Heart left ventricle (tissue), 16 donors: ENCODE results near the gene NUBPL. TPM values are rescaled to one million over a fixed set of nuclear protein-coding genes. Genes with fewer than 3 reads are reported as not detected.
"Not testable (repeated sequence)": the region's sequence is repeated elsewhere in the genome, so short reads cannot be mapped to it uniquely, and the experiment has no call there.

Experiments
- ATAC-seq, 4 donors: fragments of 200-7000 bp; cut with Tn5 transposase; one replicate each; pipeline ENCODE4 v1.9.1; 2020 to 2022; ENCODE audit warnings: moderate library complexity in 4 of 4, mild to moderate bottlenecking in 3 of 4, moderate number of reproducible peaks in 1 of 4
- DNase-seq, 5 donors: peaks; one replicate each; pipeline ENCODE4 v3.0.0-alpha.2; 2020
- H3K27ac ChIP-seq, 12 donors: fragments of 200-600 bp; sonication (generic) in 4 of 12; one replicate each; pipeline versions ENCODE4 v1.5.0 to v1.8.0; 2016 to 2022; ENCODE audit warnings: mild to moderate bottlenecking in 2 of 12
- H3K27me3 ChIP-seq, 9 donors: fragments of 200-600 bp; sonication (generic) in 2 of 9; one replicate each; pipeline versions ENCODE4 v1.5.1 to v1.8.0; 2016 to 2022; ENCODE audit warnings: mild to moderate bottlenecking in 3 of 9
- H3K36me3 ChIP-seq, 9 donors: fragments of 200-600 bp; sonication (generic) in 2 of 9; one replicate each; pipeline versions ENCODE4 v1.5.0 to v1.8.0; 2018 to 2022; ENCODE audit warnings: mild to moderate bottlenecking in 2 of 9
- H3K4me1 ChIP-seq, 12 donors: fragments of 200-600 bp; sonication (generic) in 4 of 12; one replicate each; pipeline versions ENCODE4 v1.5.0 to v1.8.0; 2016 to 2022; ENCODE audit warnings: mild to moderate bottlenecking in 3 of 12
- H3K4me3 ChIP-seq, 12 donors: fragments of 200-600 bp; sonication (generic) in 4 of 12; one replicate each; pipeline versions ENCODE4 v1.5.0 to v1.8.0; 2017 to 2022; ENCODE audit warnings: mild to moderate bottlenecking in 9 of 12, moderate library complexity in 4 of 12
- H3K9me3 ChIP-seq, 12 donors: fragments of 200-600 bp; sonication (generic) in 4 of 12; one replicate each; pipeline versions ENCODE4 v1.5.0 to v1.8.0; 2016 to 2022; ENCODE audit warnings: mild to moderate bottlenecking in 1 of 12
- POLR2A ChIP-seq, 2 donors: fragments of 450-650 bp; IDR thresholded peaks; one replicate each; pipeline ENCODE4 v1.6.1; 2017; ENCODE audit warnings: antibody characterized with exemption in 2 of 2, mild to moderate bottlenecking in 2 of 2, moderate library complexity in 2 of 2
- WGBS, 4 donors: extraction: QIAGEN DNeasy Blood & Tissue Kit in 2 of 4; methylation state at CpG; one replicate each; pipeline versions ENCODE4 v1.1.5 to v1.1.7; 2013 to 2018; 5-methylcytosine and 5-hydroxymethylcytosine counted together
- intact Hi-C, 10 donors: fragments of 100-400 bp; cut with DNase I; formaldehyde crosslinking; loops; one replicate each; pipeline versions ENCODE4 v1.11.1 to v1.14.2; 2022
- polyA plus RNA-seq, 2 donors: library from polyadenylated mRNA; stranded (reverse); fragments of 200-250 nt; gene quantifications; one replicate each; pipeline ENCODE4 v1.2.3, GENCODE V29; 2013
- total RNA-seq, 9 donors: library from RNA; depleted of rRNA in 2 of 9; stranded (reverse); fragments of >200 nt in 2 of 9; fragmentation: NEBNext Ultra II Directional in 3 of 9; extraction: Animal tissue kit (Norgen Biotek cat#: 25700) in 3 of 9; gene quantifications; one replicate each; pipeline versions ENCODE4 v1.1.0 to v1.2.4, GENCODE V29; 2016 to 2023
- TF ChIP-seq, protein P1 (sequence below), 12 donors: fragments of 200-600 bp; sonication (generic) in 4 of 12; IDR thresholded peaks; one replicate each; pipeline versions ENCODE4 v1.5.0 to v1.8.0; 2018 to 2022; ENCODE audit warnings: antibody characterized with exemption in 12 of 12, mild to moderate bottlenecking in 5 of 12
- donor health status: ischemic (EF 13 %, LVEDD 7.1; RV severe dilation, severe dysfunction).
- donor health status: healthy with polysubstance abuse.
- donor health status: DM: no; HTN: yes; CAD: no.
- donor health status: DM: no; HTN: no; CAD: no.
- donor health status: ischemic (EF 25% LVEDD 6.9; RV normal size, moderate dysfunction).
- donor health status: ischemic (EF 25% LVEDD 5.7; RV mildly dilated, moderate dysfunction).
- donor health status: healthy.
- donor health status: DM: yes; HTN: yes; CAD: no.
- donor health status: ischemic (EF 35%, LVEDD 5.7; RV mildly dilated, moderate dysfunction).
- donor health status: nonischemic (EF 11% LVEDD 7.7; RV severe dilation, severe dysfunction).
- donor health status: DM: yes; HTN: yes; CAD: no.
- donor health status: PGD.
- donor health status: ischemic (EF 29% LVEDD 5.4; RV normal size, mild dysfunction).
- donor health status: nonischemic (EF 23%, LVEDD 6.1; RV moderate dilation, normal function).

The NUBPL gene
- total and polyA plus RNA-seq, 11 donors, result 6.2 to 28.7 (median 18.9) TPM

GRCh38 chr14:31813724-31814490, 252.7 kb downstream of the NUBPL start:
- H3K36me3 ChIP-seq, intact Hi-C loops, H3K27ac ChIP-seq, H3K27me3 ChIP-seq, ATAC-seq, H3K4me1 ChIP-seq, H3K4me3 ChIP-seq, DNase-seq: not testable (repeated sequence)
- WGBS, 4 donors, result 50 to 98% (median 89%) methylated on average over 2 of the region's 2 CpGs
- peaks cover 0 to 34% (median 1%) of the 10 kb centered on the region in 12 donors for H3K9me3 ChIP-seq

- TF ChIP-seq POLR2A (IDR thresholded peaks at IDR 0.05), result no peak
- TF ChIP-seq, protein P1, sequence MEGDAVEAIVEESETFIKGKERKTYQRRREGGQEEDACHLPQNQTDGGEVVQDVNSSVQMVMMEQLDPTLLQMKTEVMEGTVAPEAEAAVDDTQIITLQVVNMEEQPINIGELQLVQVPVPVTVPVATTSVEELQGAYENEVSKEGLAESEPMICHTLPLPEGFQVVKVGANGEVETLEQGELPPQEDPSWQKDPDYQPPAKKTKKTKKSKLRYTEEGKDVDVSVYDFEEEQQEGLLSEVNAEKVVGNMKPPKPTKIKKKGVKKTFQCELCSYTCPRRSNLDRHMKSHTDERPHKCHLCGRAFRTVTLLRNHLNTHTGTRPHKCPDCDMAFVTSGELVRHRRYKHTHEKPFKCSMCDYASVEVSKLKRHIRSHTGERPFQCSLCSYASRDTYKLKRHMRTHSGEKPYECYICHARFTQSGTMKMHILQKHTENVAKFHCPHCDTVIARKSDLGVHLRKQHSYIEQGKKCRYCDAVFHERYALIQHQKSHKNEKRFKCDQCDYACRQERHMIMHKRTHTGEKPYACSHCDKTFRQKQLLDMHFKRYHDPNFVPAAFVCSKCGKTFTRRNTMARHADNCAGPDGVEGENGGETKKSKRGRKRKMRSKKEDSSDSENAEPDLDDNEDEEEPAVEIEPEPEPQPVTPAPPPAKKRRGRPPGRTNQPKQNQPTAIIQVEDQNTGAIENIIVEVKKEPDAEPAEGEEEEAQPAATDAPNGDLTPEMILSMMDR (IDR thresholded peaks at IDR 0.05), result no peak
- H3K27ac ChIP-seq, result no peak overlapping the region
- H3K9me3 ChIP-seq, result peaks cover 0 to 17% (median 0%) of the 10 kb centered on the region in 12 donors
- no peak for DNase-seq
- H3K4me1 ChIP-seq, result peaks cover 0 to 4% (median 0%) of the 10 kb centered on the region in 12 donors
- peaks cover 0 to 10% (median 0%) of the 10 kb centered on the region in 9 donors for H3K36me3 ChIP-seq
- ATAC-seq, result no peak
- no peaks in the 10 kb centered on the region for H3K27me3 ChIP-seq
- intact Hi-C loops, result no loop called here
- no peak overlapping the region for H3K4me3 ChIP-seq
Measured at GRCh38 chr14:31819281-31819680, 258.1 kb downstream of the NUBPL start.

GRCh38 chr14:31825459-31825858, 264.3 kb downstream of the NUBPL start:
- intact Hi-C loops, result no loop called here
- no peak for TF ChIP-seq POLR2A (IDR thresholded peaks at IDR 0.05)
- TF ChIP-seq, protein P1 (IDR thresholded peaks at IDR 0.05), result no peak
- Histone ChIP-seq H3K27ac (no peak overlapping the region), H3K36me3 (peaks cover 0 to 11% (median 0%) of the 10 kb centered on the region in 9 donors), H3K9me3 (no peaks in the 10 kb centered on the region), H3K4me3 (no peak overlapping the region), H3K4me1 (peaks cover 0 to 9% (median 0%) of the 10 kb centered on the region in 12 donors), H3K27me3 (no peaks in the 10 kb centered on the region)
- DNase-seq, result no peak
- no peak for ATAC-seq

- Histone ChIP-seq H3K27me3 (no peaks in the 10 kb centered on the region), H3K36me3 (peaks cover 0 to 11% (median 0%) of the 10 kb centered on the region in 9 donors), H3K4me3 (no peak overlapping the region), H3K4me1 (peaks cover 0 to 9% (median 0%) of the 10 kb centered on the region in 12 donors), H3K9me3 (no peaks in the 10 kb centered on the region), H3K27ac (no peak overlapping the region)
- TF ChIP-seq, protein P1 (IDR thresholded peaks at IDR 0.05), result no peak
- TF ChIP-seq POLR2A (IDR thresholded peaks at IDR 0.05), result no peak
- ATAC-seq, result no peak
- intact Hi-C loops, result no loop called here
- no peak for DNase-seq
Measured at GRCh38 chr14:31827325-31827724, 266.1 kb downstream of the NUBPL start.
